ENCODE measurements around the gene MAP3K10.

MAP3K10 gene

GRCh38 chr19:40256512-40256911 lies 65.3 kb downstream of the MAP3K10 start:
- no peak for TF ChIP-seq CTCF (IDR thresholded peaks at IDR 0.05; ENCODE audit: insufficient read depth, low read length, missing control alignments)
- DNase-seq (ENCODE audit: low read depth, low spot score) = no peak
- POLR2A ChIA-PET = no interaction called here
- CTCF ChIA-PET = no interaction called here
- no peak overlapping the region for H3K4me3 ChIP-seq (ENCODE audit: low read depth, low read length)

GRCh38 chr19:40257096-40257517 lies 65.9 kb downstream of the MAP3K10 start:
- ChIA-PET POLR2A (interaction anchor here (0.6 kb wide), 1 partner anchor 9 kb away, joined by 3 read pairs; no protein-coding TSS in a partner anchor), CTCF (interaction anchor here (1.5 kb wide), 1 partner anchor 377 kb away, joined by 4 read pairs; no protein-coding TSS in a partner anchor)
- H3K4me3 ChIP-seq (ENCODE audit: low read depth, low read length) = no peak overlapping the region
- DNase-seq (ENCODE audit: low read depth, low spot score) = no peak
- no peak for TF ChIP-seq CTCF (IDR thresholded peaks at IDR 0.05; ENCODE audit: insufficient read depth, low read length, missing control alignments)

GRCh38 chr19:40261631-40262030 lies 70.4 kb downstream of the MAP3K10 start:
- POLR2A ChIA-PET = no interaction called here
- no peak for DNase-seq (ENCODE audit: low read depth, low spot score)
- no peak for TF ChIP-seq CTCF (IDR thresholded peaks at IDR 0.05; ENCODE audit: insufficient read depth, low read length, missing control alignments)
- no peak overlapping the region for H3K4me3 ChIP-seq (ENCODE audit: low read depth, low read length)
- CTCF ChIA-PET = no interaction called here

GRCh38 chr19:40262422-40262821 lies 71.2 kb downstream of the MAP3K10 start:
- no peak overlapping the region for H3K4me3 ChIP-seq (ENCODE audit: low read depth, low read length)
- ChIA-PET CTCF (no interaction called here), POLR2A (no interaction called here)
- DNase-seq (ENCODE audit: low read depth, low spot score) = no peak
- TF ChIP-seq CTCF (IDR thresholded peaks at IDR 0.05; ENCODE audit: insufficient read depth, low read length, missing control alignments) = no peak

GRCh38 chr19:40263440-40264313 lies 72.5 kb downstream of the MAP3K10 start:
- TF ChIP-seq CTCF (IDR thresholded peaks at IDR 0.05; ENCODE audit: insufficient read depth, low read length, missing control alignments) = no peak
- no peak overlapping the region for H3K4me3 ChIP-seq (ENCODE audit: low read depth, low read length)
- no peak for DNase-seq (ENCODE audit: low read depth, low spot score)
- POLR2A ChIA-PET = no interaction called here
- CTCF ChIA-PET = no interaction called here

- ChIA-PET POLR2A (no interaction called here), CTCF (no interaction called here)
- no peak overlapping the region for H3K4me3 ChIP-seq (ENCODE audit: low read depth, low read length)
- no peak for TF ChIP-seq CTCF (IDR thresholded peaks at IDR 0.05; ENCODE audit: insufficient read depth, low read length, missing control alignments)
- no peak for DNase-seq (ENCODE audit: low read depth, low spot score)
Observed at GRCh38 chr19:40264314-40265054, 73.3 kb downstream of the MAP3K10 start.
